GM20000 (cell line): Measurements from ENCODE around the gene ANXA11.

Experiments used
- DNase-seq: peaks from one replicate; pipeline ENCODE4 v3.0.0; 2012; ENCODE audit warnings: low spot score
- TF ChIP-seq, protein P1 (sequence below): IDR thresholded peaks from 2 replicates; pipeline ENCODE4 v1.5.1; 2012; ENCODE audit warnings: mild to moderate bottlenecking, control low read depth; ENCODE audit errors: extremely low read depth, missing control alignments

Gene ANXA11

GRCh38 chr10:80144696-80145131 is 60.6 kb downstream of the ANXA11 start:
- TF ChIP-seq, protein P1, sequence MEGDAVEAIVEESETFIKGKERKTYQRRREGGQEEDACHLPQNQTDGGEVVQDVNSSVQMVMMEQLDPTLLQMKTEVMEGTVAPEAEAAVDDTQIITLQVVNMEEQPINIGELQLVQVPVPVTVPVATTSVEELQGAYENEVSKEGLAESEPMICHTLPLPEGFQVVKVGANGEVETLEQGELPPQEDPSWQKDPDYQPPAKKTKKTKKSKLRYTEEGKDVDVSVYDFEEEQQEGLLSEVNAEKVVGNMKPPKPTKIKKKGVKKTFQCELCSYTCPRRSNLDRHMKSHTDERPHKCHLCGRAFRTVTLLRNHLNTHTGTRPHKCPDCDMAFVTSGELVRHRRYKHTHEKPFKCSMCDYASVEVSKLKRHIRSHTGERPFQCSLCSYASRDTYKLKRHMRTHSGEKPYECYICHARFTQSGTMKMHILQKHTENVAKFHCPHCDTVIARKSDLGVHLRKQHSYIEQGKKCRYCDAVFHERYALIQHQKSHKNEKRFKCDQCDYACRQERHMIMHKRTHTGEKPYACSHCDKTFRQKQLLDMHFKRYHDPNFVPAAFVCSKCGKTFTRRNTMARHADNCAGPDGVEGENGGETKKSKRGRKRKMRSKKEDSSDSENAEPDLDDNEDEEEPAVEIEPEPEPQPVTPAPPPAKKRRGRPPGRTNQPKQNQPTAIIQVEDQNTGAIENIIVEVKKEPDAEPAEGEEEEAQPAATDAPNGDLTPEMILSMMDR, result no peak
- DNase-seq, result no peak

GRCh38 chr10:80144067-80144695 is 61.2 kb downstream of the ANXA11 start:
- TF ChIP-seq, protein P1, result no peak
- peak; percentile 53 for DNase-seq

DNA sequence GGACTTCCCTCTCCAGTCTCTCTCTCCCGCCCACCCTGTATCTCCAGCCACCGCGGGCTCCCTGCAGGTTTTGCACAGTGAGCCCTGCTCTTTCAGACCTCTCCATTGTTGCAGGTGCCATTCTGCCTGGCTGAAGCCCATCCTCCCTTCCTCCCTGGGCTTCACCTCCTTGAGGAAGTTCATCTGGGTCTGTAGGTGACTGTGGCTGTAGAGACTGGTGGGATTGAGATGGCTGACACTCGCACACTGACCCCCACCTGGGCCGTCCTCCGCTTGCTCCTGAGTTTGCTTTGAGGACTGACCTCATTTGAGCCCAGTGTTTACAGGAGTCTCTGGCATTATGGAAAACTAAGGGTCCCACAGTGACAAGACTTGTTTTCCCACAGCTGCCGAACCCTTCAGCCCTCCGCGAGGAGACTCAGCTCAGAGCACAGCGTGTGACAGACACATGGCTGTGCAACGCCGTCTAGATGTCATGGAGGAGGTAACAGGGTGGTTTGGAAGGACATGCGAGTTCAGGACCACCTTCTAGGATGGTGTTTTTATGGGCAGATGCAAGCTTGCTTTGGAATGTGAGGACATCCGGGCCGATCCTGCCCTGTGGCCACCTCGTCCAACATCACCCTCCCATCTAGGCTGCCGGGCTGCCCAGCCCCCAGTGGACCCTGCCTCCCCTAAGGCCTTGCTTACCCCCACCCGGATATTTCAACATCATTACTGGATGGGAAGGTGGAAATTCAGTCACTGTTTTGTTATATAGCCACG is 63.5 kb downstream of the ANXA11 start:
- TF ChIP-seq, protein P1, result no peak
- no peak for DNase-seq

GRCh38 chr10:80140251-80140650 is 65.1 kb downstream of the ANXA11 start:
- TF ChIP-seq, protein P1, result no peak
- no peak for DNase-seq

DNA sequence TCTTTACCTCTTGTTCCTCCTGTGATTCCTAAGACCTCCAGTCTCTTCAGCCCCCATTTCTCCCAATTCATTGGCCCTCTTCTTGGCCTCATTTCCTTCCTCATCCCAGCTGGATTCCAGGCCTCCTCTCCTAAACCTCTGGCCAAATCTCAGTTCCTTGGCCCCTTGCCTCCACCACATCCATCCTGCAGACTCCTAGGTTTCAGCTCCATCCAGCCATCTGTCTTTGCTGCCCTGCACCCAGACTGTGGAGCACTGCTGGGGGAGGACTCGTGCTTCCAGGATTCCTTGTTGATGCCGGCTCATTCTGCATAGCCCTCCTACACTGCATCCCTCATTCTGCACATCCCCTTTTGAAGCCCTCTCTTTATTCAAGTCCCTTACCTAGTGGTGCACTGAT is 66.1 kb downstream of the ANXA11 start:
- TF ChIP-seq, protein P1, result no peak
- no peak for DNase-seq

GRCh38 chr10:80137920-80138319 is 67.4 kb downstream of the ANXA11 start:
- no peak for DNase-seq
- TF ChIP-seq, protein P1, result no peak
